HEK293 (cell line): Measurements from ENCODE around the gene IPO13.

ENCODE experiments used
- CTCF ChIA-PET: fragments of 350-600 bp; formaldehyde crosslinking; extraction: SDS; loops from one replicate; lab custom pipeline; 2021; ENCODE audit warnings: antibody characterized with exemption; lab: Yijun Ruan, JAX
- POLR2A ChIA-PET: fragments of 300-600 bp; formaldehyde crosslinking; extraction: SDS; loops from one replicate; lab custom pipeline; 2020; ENCODE audit warnings: antibody characterized with exemption, inconsistent platforms; lab: Yijun Ruan, JAX
- H3K27ac ChIP-seq: fragments of 200-500 bp; sonication (Bioruptor generic); 2 replicates; pipeline ENCODE4 v1.5.1; 2014; ENCODE audit warnings: low read depth, low read length, control low read depth, inconsistent platforms; ENCODE audit errors: extremely low read depth
- H3K36me3 ChIP-seq, 2 experiments: fragments of 200-500 bp in 1 of 2; sonication (Bioruptor generic) in 1 of 2; 1 replicate in 1 of 2; 2 replicates in 1 of 2; pipeline ENCODE4 v1.5.1; 2014 to 2017; ENCODE audit warnings: inconsistent platforms in 2 of 2, low read length in 2 of 2; ENCODE audit not compliant: control insufficient read depth in 2 of 2, insufficient read depth in 1 of 2
- H3K4me1 ChIP-seq: fragments of 200-500 bp; sonication (Bioruptor generic); 2 replicates; pipeline ENCODE4 v1.5.1; 2014; ENCODE audit warnings: mild to moderate bottlenecking, low read length, inconsistent platforms; ENCODE audit not compliant: control insufficient read depth, insufficient read depth
- H3K4me3 ChIP-seq: 2 replicates; pipeline ENCODE4 v1.5.1; 2011; ENCODE audit warnings: low read depth, mild to moderate bottlenecking, control low read depth, low read length, moderate library complexity
- H3K9me3 ChIP-seq: fragments of 200-500 bp; sonication (Bioruptor generic); 2 replicates; pipeline ENCODE4 v1.5.1; 2014; ENCODE audit warnings: low read depth, low read length, inconsistent platforms; ENCODE audit not compliant: control insufficient read depth, insufficient read depth
- HIC1 ChIP-seq: fragments of 450-650 bp; formaldehyde crosslinking; IDR thresholded peaks from 2 replicates; pipeline ENCODE4 v1.5.1; 2016; ENCODE audit warnings: missing biosample characterization, missing genetic modification characterization
- HOXD13 ChIP-seq: sonication (generic); formaldehyde crosslinking; IDR thresholded peaks from 2 replicates; pipeline ENCODE4 v1.8.0; 2022; ENCODE audit warnings: missing genetic modification reagents, borderline replicate concordance
- KLF17 ChIP-seq: fragments of 450-650 bp; formaldehyde crosslinking; IDR thresholded peaks from 2 replicates; pipeline ENCODE4 v1.5.1; 2016; ENCODE audit warnings: missing biosample characterization, missing genetic modification characterization
- PBX3 ChIP-seq: sonication (generic); formaldehyde crosslinking; IDR thresholded peaks from 2 replicates; pipeline ENCODE4 v1.8.1; 2022; ENCODE audit warnings: mild to moderate bottlenecking, moderate library complexity, missing genetic modification reagents
- ZBTB17 ChIP-seq: fragments of 450-650 bp; formaldehyde crosslinking; IDR thresholded peaks from 2 replicates; pipeline ENCODE4 v1.5.1; 2016; ENCODE audit warnings: missing biosample characterization, missing genetic modification characterization
- ZBTB48 ChIP-seq: fragments of 450-650 bp; formaldehyde crosslinking; IDR thresholded peaks from 2 replicates; pipeline ENCODE4 v1.5.1; 2016; ENCODE audit warnings: missing biosample characterization, missing genetic modification characterization
- ZFP41 ChIP-seq: fragments of 450-650 bp; formaldehyde crosslinking; IDR thresholded peaks from 2 replicates; pipeline ENCODE4 v1.5.1; 2016; ENCODE audit warnings: missing biosample characterization, missing genetic modification characterization, borderline replicate concordance
- ZFP69B ChIP-seq: fragments of 450-650 bp; formaldehyde crosslinking; IDR thresholded peaks from 2 replicates; pipeline ENCODE4 v1.5.1; 2016; ENCODE audit warnings: missing biosample characterization, missing genetic modification characterization
- ZIC2 ChIP-seq: fragments of 450-650 bp; formaldehyde crosslinking; IDR thresholded peaks from 2 replicates; pipeline ENCODE4 v1.5.1; 2016; ENCODE audit warnings: missing biosample characterization, missing genetic modification characterization
- ZNF10 ChIP-seq: fragments of 450-650 bp; formaldehyde crosslinking; IDR thresholded peaks from 2 replicates; pipeline ENCODE4 v1.5.1; 2017; ENCODE audit warnings: missing biosample characterization, missing genetic modification characterization
- ZNF114 ChIP-seq: fragments of 450-650 bp; formaldehyde crosslinking; IDR thresholded peaks from 2 replicates; pipeline ENCODE4 v1.5.0; 2017; ENCODE audit warnings: missing biosample characterization, missing genetic modification characterization
- ZNF157 ChIP-seq: fragments of 450-650 bp; formaldehyde crosslinking; IDR thresholded peaks from 2 replicates; pipeline ENCODE4 v1.5.1; 2016; ENCODE audit warnings: missing biosample characterization, missing genetic modification characterization
- ZNF23 ChIP-seq: fragments of 450-650 bp; formaldehyde crosslinking; IDR thresholded peaks from 2 replicates; pipeline ENCODE4 v1.5.1; 2016; ENCODE audit warnings: missing biosample characterization, missing genetic modification characterization, borderline replicate concordance
- ZNF280C ChIP-seq: fragments of 450-650 bp; formaldehyde crosslinking; IDR thresholded peaks from 2 replicates; pipeline ENCODE4 v1.5.1; 2016; ENCODE audit warnings: missing biosample characterization, missing genetic modification characterization
- ZNF292 ChIP-seq: fragments of 450-650 bp; formaldehyde crosslinking; IDR thresholded peaks from 2 replicates; pipeline ENCODE4 v1.5.1; 2016; ENCODE audit warnings: low read depth, missing biosample characterization, missing genetic modification characterization, borderline replicate concordance
- ZNF335 ChIP-seq: fragments of 450-650 bp; formaldehyde crosslinking; conservative IDR thresholded peaks from 2 replicates; pipeline ENCODE4 v1.5.1; 2016; ENCODE audit warnings: missing biosample characterization, missing genetic modification characterization
- ZNF341 ChIP-seq: fragments of 450-650 bp; formaldehyde crosslinking; IDR thresholded peaks from 2 replicates; pipeline ENCODE4; 2016; ENCODE audit warnings: low read depth, missing biosample characterization, missing genetic modification characterization
- ZNF366 ChIP-seq: fragments of 450-650 bp; formaldehyde crosslinking; conservative IDR thresholded peaks from 2 replicates; pipeline ENCODE4 v1.5.1; 2016; ENCODE audit warnings: missing biosample characterization, missing genetic modification characterization
- ZNF513 ChIP-seq: fragments of 450-650 bp; IDR thresholded peaks from 2 replicates; pipeline ENCODE4 v1.5.1; 2018; ENCODE audit warnings: missing biosample characterization, missing genetic modification characterization
- ZNF518A ChIP-seq: fragments of 450-650 bp; formaldehyde crosslinking; conservative IDR thresholded peaks from 2 replicates; pipeline ENCODE4 v1.5.1; 2016; ENCODE audit warnings: low read depth, missing biosample characterization, missing genetic modification characterization
- ZNF561 ChIP-seq: fragments of 450-650 bp; IDR thresholded peaks from 2 replicates; pipeline ENCODE4 v1.5.1; 2018; ENCODE audit warnings: missing biosample characterization, missing genetic modification characterization, borderline replicate concordance
- ZNF600 ChIP-seq: fragments of 450-650 bp; formaldehyde crosslinking; IDR thresholded peaks from 2 replicates; pipeline ENCODE4 v1.5.1; 2016; ENCODE audit warnings: missing biosample characterization, missing genetic modification characterization
- ZNF785 ChIP-seq: fragments of 450-650 bp; formaldehyde crosslinking; IDR thresholded peaks from 2 replicates; pipeline ENCODE4 v1.5.1; 2016; ENCODE audit warnings: missing biosample characterization, missing genetic modification characterization
- ZNF792 ChIP-seq: fragments of 450-650 bp; formaldehyde crosslinking; IDR thresholded peaks from 2 replicates; pipeline ENCODE4 v1.5.1; 2016; ENCODE audit warnings: missing biosample characterization, missing genetic modification characterization
- ZNF843 ChIP-seq: fragments of 450-650 bp; formaldehyde crosslinking; IDR thresholded peaks from 2 replicates; pipeline ENCODE4 v1.5.1; 2016; ENCODE audit warnings: missing biosample characterization, missing genetic modification characterization

Gene IPO13

GRCh38 chr1:43932786-43933385, 13.9 kb upstream of the IPO13 start:
- Histone ChIP-seq H3K4me3 (peak overlapping the region; percentile 35), H3K4me1 (peaks cover 3% of the 10 kb centered on the region; the same call in 1 of the 2 replicates), H3K36me3 (peaks cover 0 to 9% of the 10 kb centered on the region in 2 experiments; a peak in 1 of 3 replicates), H3K9me3 (no peaks in the 10 kb centered on the region), H3K27ac (no peak overlapping the region; the same call in 1 of the 2 replicates)
- TF ChIP-seq HIC1 (tag by site-specific recombination), result peak; percentile 75
- TF ChIP-seq ZNF600, result peak; percentile 13
- TF ChIP-seq ZBTB48, result 0 out of 2 replicates have a peak, but pooled peaks have one; percentile 43
- peak; percentile 52; the same call in 1 of the 2 replicates for TF ChIP-seq ZBTB17 (tag by site-specific recombination)
- peak; percentile 54 for TF ChIP-seq KLF17 (tag by site-specific recombination)
- no peak for TF ChIP-seq ZNF518A (tag by site-specific recombination)
- TF ChIP-seq PBX3 (CRISPR knock-in tag), result no peak
- TF ChIP-seq ZFP69B (tag by site-specific recombination), result no peak
- TF ChIP-seq ZNF114 (tag by site-specific recombination), result no peak
- TF ChIP-seq ZNF10, result no peak
- TF ChIP-seq ZNF341 (tag by site-specific recombination), result no peak
- no peak for TF ChIP-seq ZNF785 (tag by site-specific recombination)
- TF ChIP-seq ZNF292 (tag by site-specific recombination), result no peak
- no peak for TF ChIP-seq ZNF280C
- no peak for TF ChIP-seq ZNF157 (tag by site-specific recombination)
- no peak for TF ChIP-seq ZNF366 (tag by site-specific recombination)
- TF ChIP-seq ZNF513 (tag by site-specific recombination), result no peak
- no peak for TF ChIP-seq ZNF561
- no peak for TF ChIP-seq ZNF792
- TF ChIP-seq ZNF23 (tag by site-specific recombination), result no peak
- TF ChIP-seq ZNF335 (tag by site-specific recombination), result peak; percentile 93
- TF ChIP-seq ZIC2 (tag by site-specific recombination), result peak; percentile 66
- TF ChIP-seq ZNF843 (tag by site-specific recombination), result no peak
- no peak for TF ChIP-seq ZFP41
- no peak for TF ChIP-seq HOXD13 (CRISPR knock-in tag)
- ChIA-PET CTCF (interaction anchor here (0.6 to 12.4 kb wide), 10 partner anchors 8 to 226 kb away, joined by 3 to 555 read pairs (median 4); partner anchors contain the start of gene IPO13), POLR2A (interaction anchor here (0.9 to 1.2 kb wide), 2 partner anchors 14 to 170 kb away, joined by 3 read pairs; partner anchors contain the start of gene IPO13)
